CD14-positive monocyte (primary cell): Measurements from ENCODE around the gene CCNB1. TPM values are rescaled to one million over a fixed set of nuclear protein-coding genes. Genes with fewer than 3 reads are reported as not detected.

Experiments
- DNase-seq, 3 donors: peaks; one replicate each; pipeline ENCODE4 v3.0.0-alpha.2; 2011 to 2022
- H2AFZ ChIP-seq: 2 replicates; pipeline ENCODE4 v1.6.0; 2012; ENCODE audit warnings: mild to moderate bottlenecking, low read depth, low read length, inconsistent platforms; ENCODE audit not compliant: insufficient read depth, poor library complexity, severe bottlenecking
- H3K27ac ChIP-seq, 2 donors: 1 replicate in 1 of 2; 2 replicates in 1 of 2; pipeline ENCODE4 v1.5.1; 2012 to 2013; ENCODE audit warnings: low read length in 2 of 2, control low read depth in 1 of 2, inconsistent platforms in 1 of 2, low read depth in 1 of 2, mild to moderate bottlenecking in 1 of 2
- H3K27me3 ChIP-seq, 2 donors: one replicate each; pipeline versions ENCODE4 v1.6.0 to v1.6.1; 2011 to 2013; ENCODE audit warnings: low read length in 2 of 2; ENCODE audit not compliant: control insufficient read depth in 2 of 2, insufficient read depth in 2 of 2
- H3K36me3 ChIP-seq, 2 donors: replicated peaks in 1 of 2; 1 replicate in 1 of 2; 2 replicates in 1 of 2; pipeline versions ENCODE4 v1.5.1 to v1.6.1; 2012 to 2013; ENCODE audit warnings: low read length in 2 of 2, control low read depth in 1 of 2, inconsistent platforms in 1 of 2, mild to moderate bottlenecking in 1 of 2; ENCODE audit not compliant: insufficient read depth in 2 of 2, control insufficient read depth in 1 of 2
- H3K4me1 ChIP-seq, 2 donors: 1 replicate in 1 of 2; 2 replicates in 1 of 2; pipeline versions ENCODE4 v1.5.1 to v1.6.1; 2012 to 2013; ENCODE audit warnings: low read length in 2 of 2, control low read depth in 1 of 2, inconsistent platforms in 1 of 2, mild to moderate bottlenecking in 1 of 2, moderate library complexity in 1 of 2; ENCODE audit not compliant: insufficient read depth in 2 of 2, control insufficient read depth in 1 of 2
- H3K4me2 ChIP-seq: replicated peaks from 2 replicates; pipeline ENCODE3; 2012; ENCODE audit warnings: low read length, moderate library complexity, mild to moderate bottlenecking; ENCODE audit not compliant: poor library complexity, severe bottlenecking; ENCODE audit errors: extremely low read depth
- H3K4me3 ChIP-seq, 3 experiments: fragments of 200-600 bp in 1 of 3; sonication (generic) in 1 of 3; replicated peaks in 1 of 3; 1 replicate in 2 of 3; 2 replicates in 1 of 3; pipeline ENCODE4 v1.5.1; 2011 to 2013; ENCODE audit warnings: low read length in 3 of 3, mild to moderate bottlenecking in 3 of 3, control low read depth in 2 of 3, low read depth in 2 of 3, inconsistent platforms in 1 of 3, moderate library complexity in 1 of 3
- H3K79me2 ChIP-seq: 2 replicates; pipeline ENCODE4 v1.6.0; 2012; ENCODE audit warnings: mild to moderate bottlenecking, control low read depth, inconsistent platforms, low read length, moderate library complexity; ENCODE audit not compliant: insufficient read depth
- H3K9ac ChIP-seq: 2 replicates; pipeline ENCODE4 v1.6.0; 2017; ENCODE audit warnings: low read length, mild to moderate bottlenecking; ENCODE audit not compliant: insufficient read depth, poor library complexity, severe bottlenecking
- H3K9me3 ChIP-seq, 2 donors: replicated peaks in 1 of 2; 1 replicate in 1 of 2; 2 replicates in 1 of 2; pipeline versions ENCODE4 v1.5.1 to v1.6.1; 2012 to 2013; ENCODE audit warnings: low read length in 2 of 2, control low read depth in 1 of 2; ENCODE audit not compliant: control insufficient read depth in 1 of 2, insufficient read depth in 1 of 2
- H4K20me1 ChIP-seq: 2 replicates; pipeline ENCODE4 v1.6.0; 2012; ENCODE audit warnings: mild to moderate bottlenecking, low read length, control low read depth, moderate library complexity; ENCODE audit not compliant: insufficient read depth
- H3K27ac Mint-ChIP-seq, 7 donors: one replicate each; pipeline ENCODE4 v1.8.0; 2020; ENCODE audit warnings: mild to moderate bottlenecking in 7 of 7, mixed read lengths in 7 of 7, moderate library complexity in 6 of 7, inconsistent platforms in 2 of 7
- H3K27me3 Mint-ChIP-seq, 3 donors: one replicate each; pipeline ENCODE4 v1.8.0; 2021 to 2022; ENCODE audit warnings: low read depth in 3 of 3, mild to moderate bottlenecking in 3 of 3, mixed read lengths in 3 of 3, moderate library complexity in 3 of 3, inconsistent platforms in 1 of 3
- H3K36me3 Mint-ChIP-seq, 2 donors: one replicate each; pipeline ENCODE4 v1.8.0; 2020; ENCODE audit warnings: mixed read lengths in 2 of 2, inconsistent platforms in 1 of 2, mild to moderate bottlenecking in 1 of 2
- H3K4me1 Mint-ChIP-seq: one replicate; pipeline ENCODE4 v1.8.0; 2020; ENCODE audit warnings: mild to moderate bottlenecking, mixed read lengths
- H3K4me3 Mint-ChIP-seq, 2 donors: one replicate each; pipeline ENCODE4 v1.8.0; 2020; ENCODE audit warnings: mild to moderate bottlenecking in 2 of 2, mixed read lengths in 2 of 2, moderate library complexity in 1 of 2
- H3K9me3 Mint-ChIP-seq, 7 donors: one replicate each; pipeline ENCODE4 v1.8.0; 2020 to 2022; ENCODE audit warnings: mixed read lengths in 7 of 7, mild to moderate bottlenecking in 6 of 7, moderate library complexity in 6 of 7, inconsistent platforms in 2 of 7
- CTCF ChIP-seq: fragments of 200-600 bp; IDR thresholded peaks from one replicate; pipeline ENCODE4 v1.8.0; 2022; ENCODE audit warnings: antibody characterized with exemption, mild to moderate bottlenecking
- WGBS: methylation state at CpG from one replicate; pipeline ENCODE4 v1.1.5; 2013; ENCODE audit warnings: missing lambda C conversion rate; ENCODE audit not compliant: insufficient coverage; 5-methylcytosine and 5-hydroxymethylcytosine counted together
- intact Hi-C, 2 donors: fragments of 100-400 bp; cut with micrococcal nuclease; formaldehyde crosslinking; loops; one replicate each; pipeline versions ENCODE4 v1.15.0 to v1.15.1; 2023
- polyA plus RNA-seq, 3 donors: library from polyadenylated mRNA; depleted of rRNA in 1 of 3; unstranded in 2 of 3; stranded (reverse) in 1 of 3; fragments of 300-500 nt in 2 of 3; fragments of >200 nt in 1 of 3; fragmentation: Illumina TruSeq in 2 of 3; gene quantifications; 1 replicate in 2 of 3; 2 replicates in 1 of 3; pipeline ENCODE4 v1.2.3, GENCODE V29; 2012 to 2021

Gene CCNB1
- polyA plus RNA-seq, 3 donors, result 0.64 to 2.6 (median 1.6) TPM

GRCh38 chr5:69167493-69167855, 524 bp downstream of the CCNB1 start:
- Mint-ChIP-seq H3K4me1 (peaks cover 30% of the 10 kb centered on the region), H3K9me3 (peaks cover 0 to 5% (median 0%) of the 10 kb centered on the region in 7 donors), H3K27ac (peak overlapping the region; percentile 21 to 90 (median 81)), H3K36me3 (peaks cover 12 to 27% of the 10 kb centered on the region in 2 donors), H3K4me3 (peak overlapping the region; percentile 93 to 95), H3K27me3 (peaks cover 0 to 2% (median 2%) of the 10 kb centered on the region in 3 donors)
- Histone ChIP-seq H4K20me1 (no peaks in the 10 kb centered on the region), H3K9me3 (no peaks in the 10 kb centered on the region), H3K79me2 (peaks cover 51% of the 10 kb centered on the region), H3K27me3 (no peaks in the 10 kb centered on the region), H3K27ac (peak overlapping the region; percentile 26 to 44), H3K9ac (peak overlapping the region; percentile 52), H3K4me2 (peak overlapping the region; percentile 100), H3K4me3 (peak overlapping the region; percentile 69 to 96 (median 80)), H2AFZ (peak overlapping the region; percentile 98), H3K4me1 (peaks cover 21 to 30% of the 10 kb centered on the region in 2 donors), H3K36me3 (peaks cover 11 to 23% of the 10 kb centered on the region in 2 donors)
- DNase-seq, result peak in 1 of 3 donors; percentile 19
- no peak for TF ChIP-seq CTCF
- 2% methylated on average over 8 of the region's 11 CpGs for WGBS
- intact Hi-C loops, result loop anchor here (2.0 to 5.0 kb wide), 4 partner anchors 21 to 70 kb away; partner anchors contain the start of gene CENPH (in 1 of the 2)

- H3K4me1 Mint-ChIP-seq, result peaks cover 30% of the 10 kb centered on the region
- Histone ChIP-seq H3K79me2 (peaks cover 55% of the 10 kb centered on the region), H3K4me2 (peak overlapping the region; percentile 100), H3K9me3 (no peaks in the 10 kb centered on the region), H4K20me1 (no peaks in the 10 kb centered on the region), H3K27ac (peak overlapping the region in 1 of 2 donors; percentile 44), H3K27me3 (no peaks in the 10 kb centered on the region), H2AFZ (peak overlapping the region; percentile 98), H3K4me1 (peaks cover 21 to 30% of the 10 kb centered on the region in 2 donors), H3K36me3 (peaks cover 11 to 27% of the 10 kb centered on the region in 2 donors), H3K9ac (peak overlapping the region; percentile 52), H3K4me3 (peak overlapping the region; percentile 69 to 96 (median 80))
- H3K27me3 Mint-ChIP-seq, result peaks cover 0 to 2% (median 2%) of the 10 kb centered on the region in 3 donors
- DNase-seq, result no peak
- H3K27ac Mint-ChIP-seq, result peak overlapping the region in 4 of 7 donors; percentile 21 to 88 (median 59)
- H3K9me3 Mint-ChIP-seq, result peaks cover 0 to 5% (median 0%) of the 10 kb centered on the region in 7 donors
- TF ChIP-seq CTCF, result no peak
- peak overlapping the region; percentile 93 to 95 for H3K4me3 Mint-ChIP-seq
- peaks cover 14 to 31% of the 10 kb centered on the region in 2 donors for H3K36me3 Mint-ChIP-seq
- intact Hi-C loops, result loop anchor here (2.0 to 5.0 kb wide), 4 partner anchors 21 to 71 kb away; partner anchors contain the start of gene CENPH (in 1 of the 2)
- WGBS, result 63% methylated on average over 7 of the region's 8 CpGs
These were observed 979 bp downstream of the CCNB1 start for GRCh38 chr5:69167929-69168328.
